ENCODE results near the gene MYO7B. TPM values are rescaled to one million over a fixed set of nuclear protein-coding genes. Genes with fewer than 3 reads are reported as not detected.

The MYO7B gene
- total RNA-seq, 5 donors from 2014 or later (not counting 1 experiment from before 2014, with no cell fraction given): 0.13 to 0.96 (median 0.28) TPM; not detected in 1

DNA sequence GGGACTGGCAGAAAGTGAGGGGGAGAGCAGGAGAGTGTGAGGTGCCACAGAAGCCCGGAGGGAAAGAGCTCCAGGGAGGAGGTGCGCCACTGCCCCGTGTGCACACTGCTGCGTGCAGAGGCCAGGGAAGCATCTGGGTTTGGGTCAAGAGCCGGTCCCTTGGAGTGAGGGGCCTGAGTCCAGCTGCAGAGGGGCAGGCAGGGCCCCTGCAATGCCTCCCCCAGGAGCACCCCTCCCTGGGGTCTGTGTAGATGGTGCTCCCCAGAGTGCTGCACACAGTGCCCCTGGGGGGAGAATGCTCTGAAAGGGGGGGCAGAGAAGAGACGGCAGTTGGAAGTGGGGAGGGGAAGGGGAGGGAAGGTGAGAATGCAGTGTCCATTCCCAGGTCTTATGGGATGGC is 143.5 kb downstream of the MYO7B start:
- ATAC-seq (replicated peaks in 1 of 4): no peak
- Mint-ChIP-seq H3K9me3 (no peaks in the 10 kb centered on the region), H3K27ac (no peak overlapping the region), H3K4me3 (no peak overlapping the region), H3K36me3 (no peaks in the 10 kb centered on the region), H3K4me1 (peaks cover 9 to 17% (median 13%) of the 10 kb centered on the region in 3 donors), H3K27me3 (peaks cover 18 to 40% of the 10 kb centered on the region in 2 donors)
- ChIA-PET CTCF (no interaction called here), POLR2A (no interaction called here)
- Histone ChIP-seq H3K36me3 (ENCODE audit: control insufficient read depth in 2 of 2, extremely low read depth in 1 of 2, insufficient read depth in 1 of 2, low read length in 1 of 2) (peaks cover 0 to under 1% of the 10 kb centered on the region in 2 donors), H3K4me3 (ENCODE audit: control insufficient read depth in 1 of 2, extremely low read depth in 1 of 2, low read length in 1 of 2) (no peak overlapping the region), H3K27me3 (replicated peaks in 1 of 2; ENCODE audit: control insufficient read depth in 2 of 2, extremely low read depth in 1 of 2, insufficient read depth in 2 of 2, low read length in 1 of 2) (peaks cover 0 to 55% of the 10 kb centered on the region in 2 experiments), H3K4me1 (ENCODE audit: control insufficient read depth in 1 of 2, extremely low read depth in 1 of 2, insufficient read depth in 2 of 2, low read length in 2 of 2) (peaks cover 0 to 14% of the 10 kb centered on the region in 2 experiments), H3K27ac (ENCODE audit: low read length) (no peak overlapping the region), H3K9me3 (no peaks in the 10 kb centered on the region)
- no peak for DNase-seq
- WGBS (ENCODE audit: insufficient coverage): 88% methylated on average over 4 of the region's 6 CpGs

DNA sequence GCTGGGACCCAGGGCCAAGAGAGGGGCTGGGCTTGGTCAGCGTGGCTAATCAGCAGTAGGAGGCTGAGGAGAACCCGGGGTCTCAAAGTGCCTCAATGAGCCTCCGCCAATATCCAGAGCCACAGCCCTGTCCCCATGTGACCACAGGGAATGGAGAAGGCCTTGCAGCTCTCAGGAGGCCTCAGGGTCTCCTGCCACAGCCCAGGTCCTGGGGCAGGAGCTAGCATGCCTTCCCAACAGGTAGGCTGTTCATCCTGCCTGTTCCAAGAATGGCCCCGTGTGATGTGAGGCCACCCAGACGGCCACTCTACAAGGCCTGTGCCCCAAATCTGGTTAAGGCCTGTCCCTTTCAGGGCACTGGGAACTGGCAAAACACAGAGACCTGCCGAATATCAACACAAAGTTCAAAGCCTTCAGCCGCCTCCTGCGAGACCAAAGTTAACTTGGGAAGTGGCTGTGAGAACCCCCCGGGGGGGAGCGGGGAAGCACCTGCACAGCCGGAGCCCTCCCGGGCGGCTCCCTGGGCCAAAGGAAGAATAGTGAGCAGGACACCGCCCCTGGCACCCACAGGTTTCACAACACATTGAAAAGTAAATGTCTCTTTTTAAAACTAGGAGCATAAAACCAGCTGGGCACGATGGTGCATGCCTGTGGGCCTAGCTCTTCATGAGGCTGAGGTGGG is 144.3 kb downstream of the MYO7B start:
- ATAC-seq (replicated peaks in 1 of 4): peak in 1 of 4 experiments; percentile 40

DNA sequence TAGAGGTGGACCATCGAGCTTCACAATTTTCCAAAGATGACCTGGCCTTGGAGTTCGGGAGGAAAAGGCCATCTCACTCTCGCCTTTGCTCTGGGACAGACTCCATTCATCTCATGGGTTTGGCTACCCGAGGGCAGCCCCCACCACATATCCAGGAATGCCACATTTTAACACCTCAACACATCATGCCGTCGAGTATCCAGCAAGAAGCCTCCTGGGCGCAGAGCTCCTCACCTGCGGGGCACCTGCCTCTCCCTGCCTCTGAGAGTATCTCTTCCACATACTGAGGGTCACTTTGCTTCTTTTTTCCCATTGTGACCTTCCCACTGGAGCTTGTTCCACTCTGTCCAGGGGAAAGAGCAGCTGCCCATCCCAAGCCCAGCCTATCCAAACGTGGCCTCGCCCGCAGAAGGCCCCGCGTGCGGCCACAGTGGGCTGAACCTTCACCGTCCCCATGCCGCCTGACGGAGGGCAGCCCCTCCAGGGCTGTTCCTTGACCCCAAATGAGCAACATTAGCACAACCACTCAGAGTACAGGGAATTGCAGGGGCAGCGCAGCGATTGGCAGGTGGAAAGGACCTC is 145.3 kb downstream of the MYO7B start:
- 86% methylated on average over 19 of the region's 19 CpGs for WGBS (ENCODE audit: insufficient coverage)
- no peak overlapping the region for H3K27ac ChIP-seq (ENCODE audit: low read length)

More for the DNA sequence above, 144.3 kb downstream of the MYO7B start:
- WGBS (ENCODE audit: insufficient coverage): 89% methylated on average over 13 of the region's 15 CpGs
- Histone ChIP-seq H3K27me3 (replicated peaks in 1 of 2; ENCODE audit: control insufficient read depth in 2 of 2, extremely low read depth in 1 of 2, insufficient read depth in 2 of 2, low read length in 1 of 2) (peaks cover 0 to 51% of the 10 kb centered on the region in 2 experiments), H3K4me3 (ENCODE audit: control insufficient read depth in 1 of 2, extremely low read depth in 1 of 2, low read length in 1 of 2) (no peak overlapping the region), H3K4me1 (ENCODE audit: control insufficient read depth in 1 of 2, extremely low read depth in 1 of 2, insufficient read depth in 2 of 2, low read length in 2 of 2) (peaks cover 0 to 8% of the 10 kb centered on the region in 2 experiments), H3K27ac (ENCODE audit: low read length) (no peak overlapping the region), H3K36me3 (ENCODE audit: control insufficient read depth in 2 of 2, extremely low read depth in 1 of 2, insufficient read depth in 1 of 2, low read length in 1 of 2) (peaks cover 0 to 4% of the 10 kb centered on the region in 2 donors), H3K9me3 (no peaks in the 10 kb centered on the region)
- DNase-seq: no peak
- peaks cover 5 to 11% (median 9%) of the 10 kb centered on the region in 3 donors for H3K4me1 Mint-ChIP-seq
- no peaks in the 10 kb centered on the region for H3K36me3 Mint-ChIP-seq
- POLR2A ChIA-PET: no interaction called here
- H3K4me3 Mint-ChIP-seq: no peak overlapping the region
- peaks cover 13 to 34% of the 10 kb centered on the region in 2 donors for H3K27me3 Mint-ChIP-seq
- CTCF ChIA-PET: no interaction called here
- no peak overlapping the region for H3K27ac Mint-ChIP-seq
- no peaks in the 10 kb centered on the region for H3K9me3 Mint-ChIP-seq

DNA sequence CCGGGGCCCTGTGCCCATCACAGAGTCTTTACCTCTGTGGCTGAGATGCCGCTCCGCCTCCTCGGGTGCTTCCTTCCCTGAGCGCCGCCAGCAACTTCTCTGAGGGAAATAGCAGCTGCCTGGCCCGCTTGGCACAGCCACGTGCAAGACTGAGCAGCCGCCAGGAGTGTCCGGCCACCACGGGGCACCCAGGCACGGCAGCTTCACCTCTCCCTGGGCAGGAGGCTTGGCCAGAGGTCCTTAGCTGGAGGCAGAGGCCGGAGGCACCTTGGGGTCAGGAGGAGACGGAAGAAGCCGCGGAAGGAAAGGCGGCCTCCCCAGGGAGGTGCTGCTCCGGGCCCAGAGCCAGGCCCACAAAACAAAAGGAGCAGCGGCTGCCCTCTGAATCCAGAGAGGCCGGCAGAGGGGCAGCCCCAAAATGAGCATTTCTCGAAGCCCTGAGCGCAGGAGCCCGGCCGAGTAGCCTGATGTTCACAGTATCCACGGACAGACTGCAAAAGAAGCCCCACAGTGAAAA is 145.9 kb downstream of the MYO7B start:
- DNase-seq (no peak), ATAC-seq (replicated peaks in 1 of 4) (peak in 1 of 4 experiments; percentile 32)
- POLR2A ChIA-PET: interaction anchor here in 1 of 2 donors (0.6 kb wide), 1 partner anchor 154 kb away, joined by 3 read pairs; no protein-coding TSS in a partner anchor
- Histone ChIP-seq H3K4me1 (ENCODE audit: control insufficient read depth in 1 of 2, extremely low read depth in 1 of 2, insufficient read depth in 2 of 2, low read length in 2 of 2) (no peaks in the 10 kb centered on the region), H3K27me3 (replicated peaks in 1 of 2; ENCODE audit: control insufficient read depth in 2 of 2, extremely low read depth in 1 of 2, insufficient read depth in 2 of 2, low read length in 1 of 2) (peaks cover 0 to 39% of the 10 kb centered on the region in 2 experiments), H3K4me3 (ENCODE audit: control insufficient read depth in 1 of 2, extremely low read depth in 1 of 2, low read length in 1 of 2) (no peak overlapping the region), H3K27ac (ENCODE audit: low read length) (no peak overlapping the region), H3K36me3 (ENCODE audit: control insufficient read depth in 2 of 2, extremely low read depth in 1 of 2, insufficient read depth in 1 of 2, low read length in 1 of 2) (peaks cover 0 to 4% of the 10 kb centered on the region in 2 donors), H3K9me3 (no peaks in the 10 kb centered on the region)
- Mint-ChIP-seq H3K4me1 (peaks cover 2 to 11% (median 3%) of the 10 kb centered on the region in 3 donors), H3K27ac (no peak overlapping the region), H3K4me3 (no peak overlapping the region), H3K27me3 (peaks cover 8 to 27% of the 10 kb centered on the region in 2 donors), H3K36me3 (no peaks in the 10 kb centered on the region), H3K9me3 (no peaks in the 10 kb centered on the region)
- WGBS (ENCODE audit: insufficient coverage): 61% methylated on average over 22 of the region's 25 CpGs
- CTCF ChIA-PET: no interaction called here

More for the DNA sequence above, 145.3 kb downstream of the MYO7B start:
- no peak for DNase-seq
- Mint-ChIP-seq H3K4me3 (no peak overlapping the region), H3K27me3 (peaks cover 11 to 31% of the 10 kb centered on the region in 2 donors), H3K9me3 (no peaks in the 10 kb centered on the region), H3K27ac (no peak overlapping the region), H3K4me1 (peaks cover 2 to 11% (median 6%) of the 10 kb centered on the region in 3 donors), H3K36me3 (no peaks in the 10 kb centered on the region)
- Histone ChIP-seq H3K36me3 (ENCODE audit: control insufficient read depth in 2 of 2, extremely low read depth in 1 of 2, insufficient read depth in 1 of 2, low read length in 1 of 2) (peaks cover 0 to 4% of the 10 kb centered on the region in 2 donors), H3K27me3 (replicated peaks in 1 of 2; ENCODE audit: control insufficient read depth in 2 of 2, extremely low read depth in 1 of 2, insufficient read depth in 2 of 2, low read length in 1 of 2) (peaks cover 0 to 44% of the 10 kb centered on the region in 2 experiments), H3K4me1 (ENCODE audit: control insufficient read depth in 1 of 2, extremely low read depth in 1 of 2, insufficient read depth in 2 of 2, low read length in 2 of 2) (peaks cover 0 to 2% of the 10 kb centered on the region in 2 experiments), H3K4me3 (ENCODE audit: control insufficient read depth in 1 of 2, extremely low read depth in 1 of 2, low read length in 1 of 2) (no peak overlapping the region), H3K9me3 (no peaks in the 10 kb centered on the region)
- no peak for ATAC-seq (replicated peaks in 1 of 4)
- CTCF ChIA-PET: no interaction called here
- POLR2A ChIA-PET: no interaction called here

DNA sequence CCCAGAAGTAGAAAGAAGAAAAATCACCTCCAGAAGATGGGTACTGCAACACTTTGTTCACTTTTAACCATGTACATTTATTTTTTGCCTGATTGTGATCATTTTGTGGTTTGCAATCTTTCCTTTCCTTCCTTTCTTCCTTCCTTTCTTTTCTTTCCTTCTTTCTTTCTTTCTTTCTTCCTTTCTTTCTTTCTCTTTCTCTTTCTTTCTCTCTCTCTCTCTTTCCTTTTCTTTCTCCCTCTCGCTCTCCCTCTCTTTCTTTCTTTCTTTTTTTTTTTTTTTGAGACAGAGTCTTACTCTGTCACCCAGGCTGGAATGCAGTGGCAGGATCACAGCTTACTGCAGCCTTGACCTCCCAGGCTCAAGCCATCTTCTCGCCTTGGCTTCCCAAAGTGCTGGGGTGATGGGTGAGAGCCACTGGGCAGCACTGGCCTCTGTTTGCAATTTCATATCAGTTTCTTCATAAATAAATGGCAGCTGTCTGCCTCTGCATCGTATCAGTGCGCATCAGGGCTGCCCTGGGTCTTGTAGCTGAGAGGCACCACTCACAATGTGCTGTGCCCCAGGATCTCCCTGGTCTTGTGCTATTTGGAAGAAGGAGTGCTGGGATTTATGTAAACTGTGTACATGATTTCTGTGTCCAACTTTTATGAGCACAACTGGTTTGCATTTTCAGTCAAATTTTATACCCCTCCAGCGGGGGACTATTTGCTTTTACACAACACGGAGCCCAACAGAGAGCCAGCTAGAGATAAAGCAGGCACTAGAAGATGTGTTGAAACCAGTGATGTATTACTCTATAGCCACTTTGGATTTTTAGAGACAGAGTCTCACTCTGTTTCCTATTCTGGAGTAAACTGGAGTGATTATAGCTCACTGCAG is 146.7 kb downstream of the MYO7B start:
- CTCF ChIA-PET: no interaction called here
- H3K4me1 Mint-ChIP-seq: peaks cover 2 to 11% (median 3%) of the 10 kb centered on the region in 3 donors
- no peak for DNase-seq
- POLR2A ChIA-PET: no interaction called here
- no peaks in the 10 kb centered on the region for H3K36me3 Mint-ChIP-seq
- WGBS (ENCODE audit: insufficient coverage): 95% methylated on average over 3 of the region's 6 CpGs
- ATAC-seq (replicated peaks in 1 of 4): no peak
- H3K9me3 Mint-ChIP-seq: no peaks in the 10 kb centered on the region
- H3K9me3 ChIP-seq: no peaks in the 10 kb centered on the region
- peaks cover 0 to 32% of the 10 kb centered on the region in 2 experiments for H3K27me3 ChIP-seq (replicated peaks in 1 of 2; ENCODE audit: control insufficient read depth in 2 of 2, extremely low read depth in 1 of 2, insufficient read depth in 2 of 2, low read length in 1 of 2)
- H3K27ac ChIP-seq (ENCODE audit: low read length): no peak overlapping the region
- H3K4me3 ChIP-seq (ENCODE audit: control insufficient read depth in 1 of 2, extremely low read depth in 1 of 2, low read length in 1 of 2): no peak overlapping the region
- no peak overlapping the region for H3K4me3 Mint-ChIP-seq
- H3K27me3 Mint-ChIP-seq: peaks cover 8 to 19% of the 10 kb centered on the region in 2 donors
- no peaks in the 10 kb centered on the region for H3K4me1 ChIP-seq (ENCODE audit: control insufficient read depth in 1 of 2, extremely low read depth in 1 of 2, insufficient read depth in 2 of 2, low read length in 2 of 2)
- no peak overlapping the region for H3K27ac Mint-ChIP-seq
- H3K36me3 ChIP-seq (ENCODE audit: control insufficient read depth in 2 of 2, extremely low read depth in 1 of 2, insufficient read depth in 1 of 2, low read length in 1 of 2): peaks cover 0 to 4% of the 10 kb centered on the region in 2 donors

DNA sequence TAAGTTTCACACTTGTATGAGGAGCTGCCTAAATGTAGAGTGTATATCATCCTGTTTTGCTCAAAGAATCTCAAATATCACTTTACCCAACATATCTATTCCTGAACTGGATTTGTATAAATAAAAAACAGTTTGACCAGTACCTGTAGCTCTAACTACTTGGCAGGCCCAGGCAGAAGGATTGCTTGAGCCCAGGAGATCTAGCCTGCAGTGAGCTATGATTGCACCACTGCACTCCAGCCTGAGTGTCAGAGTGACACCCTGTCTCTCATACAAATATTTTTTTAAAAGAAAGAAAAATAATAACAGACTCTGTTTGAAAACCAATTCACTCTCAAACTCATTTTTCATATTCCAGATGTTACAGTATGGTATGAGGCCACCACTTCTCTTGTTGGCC is 147.6 kb downstream of the MYO7B start:
- ChIA-PET CTCF (no interaction called here), POLR2A (no interaction called here)
- Histone ChIP-seq H3K27ac (ENCODE audit: low read length) (no peak overlapping the region), H3K36me3 (ENCODE audit: control insufficient read depth in 2 of 2, extremely low read depth in 1 of 2, insufficient read depth in 1 of 2, low read length in 1 of 2) (peaks cover 0 to 4% of the 10 kb centered on the region in 2 donors), H3K27me3 (replicated peaks in 1 of 2; ENCODE audit: control insufficient read depth in 2 of 2, extremely low read depth in 1 of 2, insufficient read depth in 2 of 2, low read length in 1 of 2) (peaks cover 0 to 34% of the 10 kb centered on the region in 2 experiments), H3K9me3 (no peaks in the 10 kb centered on the region), H3K4me1 (ENCODE audit: control insufficient read depth in 1 of 2, extremely low read depth in 1 of 2, insufficient read depth in 2 of 2, low read length in 2 of 2) (no peaks in the 10 kb centered on the region), H3K4me3 (ENCODE audit: control insufficient read depth in 1 of 2, extremely low read depth in 1 of 2, low read length in 1 of 2) (no peak overlapping the region)
- Mint-ChIP-seq H3K27me3 (peaks cover 5 to 14% of the 10 kb centered on the region in 2 donors), H3K9me3 (peaks cover 0 to 2% (median 0%) of the 10 kb centered on the region in 3 donors), H3K27ac (no peak overlapping the region), H3K36me3 (no peaks in the 10 kb centered on the region), H3K4me1 (peaks cover 2 to 11% (median 3%) of the 10 kb centered on the region in 3 donors), H3K4me3 (no peak overlapping the region)
- DNase-seq (no peak), ATAC-seq (replicated peaks in 1 of 4) (no peak)
